GM18951 (cell line): ENCODE results near the gene GRM3.

Experiments
- POLR2A ChIP-seq: IDR thresholded peaks from 4 replicates; pipeline ENCODE4 v1.6.1; 2011; ENCODE audit warnings: mild to moderate bottlenecking; ENCODE audit not compliant: insufficient read length, insufficient read depth; ENCODE audit errors: extremely low read depth
- in situ Hi-C: fragments of 300-500 bp; cut with MboI; formaldehyde crosslinking; loops from one replicate; pipeline ENCODE4 v1.12.0; 2022; ENCODE audit warnings: low sequenced_read_pairs, mixed read lengths, inconsistent platforms; ENCODE audit not compliant: unreplicated experiment

Gene GRM3

GRCh38 chr7:86785641-86786040, 141.9 kb downstream of the GRM3 start:
- no peak for TF ChIP-seq POLR2A
- in situ Hi-C loops, result no loop called here

- in situ Hi-C loops, result no loop called here
- TF ChIP-seq POLR2A, result no peak
These were observed 142.7 kb downstream of the GRM3 start for GRCh38 chr7:86786376-86786775.

- in situ Hi-C loops, result no loop called here
- no peak for TF ChIP-seq POLR2A
These were observed 145.2 kb downstream of the GRM3 start for GRCh38 chr7:86788948-86789347.

GRCh38 chr7:86790383-86790782, 146.7 kb downstream of the GRM3 start:
- no peak for TF ChIP-seq POLR2A
- in situ Hi-C loops, result no loop called here

- in situ Hi-C loops, result no loop called here
- no peak for TF ChIP-seq POLR2A
These were observed 148.6 kb downstream of the GRM3 start for GRCh38 chr7:86792260-86792659.

GRCh38 chr7:86793136-86793535, 149.4 kb downstream of the GRM3 start:
- no peak for TF ChIP-seq POLR2A
- in situ Hi-C loops, result no loop called here

- in situ Hi-C loops, result no loop called here
- TF ChIP-seq POLR2A, result no peak
These were observed 171.1 kb downstream of the GRM3 start for GRCh38 chr7:86814661-86815379.

GRCh38 chr7:86815556-86815955, 171.8 kb downstream of the GRM3 start:
- in situ Hi-C loops, result no loop called here
- TF ChIP-seq POLR2A, result no peak

GRCh38 chr7:86818903-86819302, 175.2 kb downstream of the GRM3 start:
- no peak for TF ChIP-seq POLR2A
- in situ Hi-C loops, result no loop called here

GRCh38 chr7:86823769-86824168, 180.1 kb downstream of the GRM3 start:
- no peak for TF ChIP-seq POLR2A
- in situ Hi-C loops, result no loop called here

- no peak for TF ChIP-seq POLR2A
- in situ Hi-C loops, result no loop called here
These were observed 181.6 kb downstream of the GRM3 start for GRCh38 chr7:86825264-86825663.

- in situ Hi-C loops, result no loop called here
- TF ChIP-seq POLR2A, result no peak
These were observed 183.2 kb downstream of the GRM3 start for GRCh38 chr7:86826948-86827347.

GRCh38 chr7:86833360-86833759, 189.7 kb downstream of the GRM3 start:
- in situ Hi-C loops, result no loop called here
- no peak for TF ChIP-seq POLR2A

GRCh38 chr7:86837235-86837634, 193.5 kb downstream of the GRM3 start:
- in situ Hi-C loops, result no loop called here

GRCh38 chr7:86844608-86845007, 200.9 kb downstream of the GRM3 start:
- in situ Hi-C loops, result no loop called here
- no peak for TF ChIP-seq POLR2A

More at GRCh38 chr7:86837235-86837634, 193.5 kb downstream of the GRM3 start:
- no peak for TF ChIP-seq POLR2A
